HG02938 (cell line): Measurements from ENCODE around the gene IRF8.
A peak's percentile ranks its signal among the peaks of the same experiment; 100 is the strongest.
"Not testable (repeated sequence)": the region's sequence is repeated elsewhere in the genome, so short reads cannot be mapped to it uniquely, and the experiment has no call there.

Experiments
- ATAC-seq: cut with Tn5 transposase; IDR thresholded peaks from one replicate; pipeline ENCODE4 v1.9.1; 2021; ENCODE audit warnings: mild to moderate bottlenecking, moderate library complexity; ENCODE audit not compliant: unreplicated experiment

Gene IRF8

GRCh38 chr16:85891776-85892166 is 7.2 kb upstream of the IRF8 start:
- ATAC-seq = no peak

GRCh38 chr16:85892760-85893159 is 6.2 kb upstream of the IRF8 start:
- ATAC-seq = no peak

- no peak for ATAC-seq
Observed at GRCh38 chr16:85894266-85894665, 4.7 kb upstream of the IRF8 start.

GRCh38 chr16:85897382-85897781 is 1.6 kb upstream of the IRF8 start:
- ATAC-seq = no peak

- ATAC-seq = no peak
Observed at GRCh38 chr16:85899444-85899843, 482 bp downstream of the IRF8 start.

- ATAC-seq = no peak
Observed at GRCh38 chr16:85900027-85900792, 1.2 kb downstream of the IRF8 start.

- ATAC-seq = no peak
Observed at GRCh38 chr16:85901110-85901509, 2.1 kb downstream of the IRF8 start.

GRCh38 chr16:85901773-85902365 is 2.9 kb downstream of the IRF8 start:
- no peak for ATAC-seq

- peak; percentile 68 for ATAC-seq
Observed at GRCh38 chr16:85902366-85903155, 3.6 kb downstream of the IRF8 start.

- no peak for ATAC-seq
Observed at GRCh38 chr16:85903559-85903958, 4.6 kb downstream of the IRF8 start.

GRCh38 chr16:85905110-85906095 is 6.4 kb downstream of the IRF8 start:
- no peak for ATAC-seq

- no peak for ATAC-seq
Observed at GRCh38 chr16:85906349-85906748, 7.4 kb downstream of the IRF8 start.

GRCh38 chr16:85907231-85907630 is 8.3 kb downstream of the IRF8 start:
- not testable (repeated sequence) for ATAC-seq

GRCh38 chr16:85908444-85908843 is 9.5 kb downstream of the IRF8 start:
- peak; percentile 57 for ATAC-seq

- ATAC-seq = no peak
Observed at GRCh38 chr16:85908889-85909589, 10.1 kb downstream of the IRF8 start.

- ATAC-seq = no peak
Observed at GRCh38 chr16:85909932-85910853, 11.2 kb downstream of the IRF8 start.

- ATAC-seq = no peak
Observed at GRCh38 chr16:85910854-85911247, 11.9 kb downstream of the IRF8 start.

GRCh38 chr16:85911251-85911930 is 12.4 kb downstream of the IRF8 start:
- ATAC-seq = no peak
